ENCODE results near the gene RNF217. TPM values are rescaled to one million over a fixed set of nuclear protein-coding genes. Genes with fewer than 3 reads are reported as not detected.

RNF217 gene
- total RNA-seq, 2 donors from 2014 or later: 24.0 to 28.1 TPM

GRCh38 chr6:125095580-125096301 is 133.5 kb downstream of the RNF217 start:
- H3K27ac Mint-ChIP-seq: no peak overlapping the region
- no peak for DNase-seq
- no peaks in the 10 kb centered on the region for H3K9me3 ChIP-seq (ENCODE audit: control insufficient read depth, low read length)
- no peaks in the 10 kb centered on the region for H3K9me3 Mint-ChIP-seq
- H3K9ac ChIP-seq (ENCODE audit: extremely low read depth, low read length, poor library complexity, severe bottlenecking): no peak overlapping the region
- TF ChIP-seq CTCF (conservative IDR thresholded peaks at IDR 0.05): no peak
- 94 to 96% methylated on average over 4 to 5 of the region's 5 CpGs for WGBS, 2 experiments (ENCODE audit: insufficient coverage in 1 of 2, insufficient read length in 1 of 2)
- H3K36me3 Mint-ChIP-seq (ENCODE audit: low read depth): no peaks in the 10 kb centered on the region
- no peak overlapping the region for H3K27ac ChIP-seq (ENCODE audit: low read depth, low read length)
- peaks cover 17% of the 10 kb centered on the region for H3K27me3 ChIP-seq (ENCODE audit: control insufficient read depth, insufficient read depth, low read length, poor library complexity, severe bottlenecking)
- H3K4me1 ChIP-seq (ENCODE audit: control insufficient read depth, insufficient read depth, low read length): no peaks in the 10 kb centered on the region
- H3K36me3 ChIP-seq (ENCODE audit: control insufficient read depth, insufficient read depth, low read length): no peaks in the 10 kb centered on the region
- peaks cover 25% of the 10 kb centered on the region for H3K27me3 Mint-ChIP-seq (ENCODE audit: insufficient read depth)
- peaks cover 2% of the 10 kb centered on the region for H3K4me1 Mint-ChIP-seq
- H3K4me3 ChIP-seq (ENCODE audit: low read length): no peak overlapping the region
- no peak overlapping the region for H3K4me3 Mint-ChIP-seq

- WGBS, 2 experiments (ENCODE audit: insufficient coverage in 1 of 2, insufficient read length in 1 of 2): 94 to 100% methylated on average over 2 of the region's 2 CpGs
These were observed 134.9 kb downstream of the RNF217 start for GRCh38 chr6:125097186-125097585.

GRCh38 chr6:125098253-125098652 is 136.0 kb downstream of the RNF217 start:
- Mint-ChIP-seq H3K4me3 (no peak overlapping the region), H3K27me3 (ENCODE audit: insufficient read depth) (peaks cover 33% of the 10 kb centered on the region), H3K9me3 (no peaks in the 10 kb centered on the region), H3K36me3 (ENCODE audit: low read depth) (no peaks in the 10 kb centered on the region), H3K4me1 (peaks cover 2% of the 10 kb centered on the region), H3K27ac (no peak overlapping the region)
- Histone ChIP-seq H3K27me3 (ENCODE audit: control insufficient read depth, insufficient read depth, low read length, poor library complexity, severe bottlenecking) (peaks cover 18% of the 10 kb centered on the region), H3K27ac (ENCODE audit: low read depth, low read length) (no peak overlapping the region), H3K4me3 (ENCODE audit: low read length) (no peak overlapping the region), H3K36me3 (ENCODE audit: control insufficient read depth, insufficient read depth, low read length) (no peaks in the 10 kb centered on the region), H3K4me1 (ENCODE audit: control insufficient read depth, insufficient read depth, low read length) (no peaks in the 10 kb centered on the region), H3K9me3 (ENCODE audit: control insufficient read depth, low read length) (no peaks in the 10 kb centered on the region), H3K9ac (ENCODE audit: extremely low read depth, low read length, poor library complexity, severe bottlenecking) (no peak overlapping the region)
- TF ChIP-seq CTCF (conservative IDR thresholded peaks at IDR 0.05): no peak
- DNase-seq: no peak
- whole genome bisulfite sequencing, 2 experiments (ENCODE audit: insufficient coverage in 1 of 2, insufficient read length in 1 of 2): 94% methylated on average over 4 of the region's 4 CpGs; no CpG with 5 or more reads in 1 of the 2 experiments

More at GRCh38 chr6:125097186-125097585, 134.9 kb downstream of the RNF217 start:
- H3K27ac ChIP-seq (ENCODE audit: low read depth, low read length): no peak overlapping the region
- no peaks in the 10 kb centered on the region for H3K9me3 Mint-ChIP-seq
- H3K27ac Mint-ChIP-seq: no peak overlapping the region
- no peak for TF ChIP-seq CTCF (conservative IDR thresholded peaks at IDR 0.05)
- no peaks in the 10 kb centered on the region for H3K36me3 Mint-ChIP-seq (ENCODE audit: low read depth)
- no peak for DNase-seq
- H3K9ac ChIP-seq (ENCODE audit: extremely low read depth, low read length, poor library complexity, severe bottlenecking): no peak overlapping the region
- peaks cover 33% of the 10 kb centered on the region for H3K27me3 Mint-ChIP-seq (ENCODE audit: insufficient read depth)
- no peaks in the 10 kb centered on the region for H3K4me1 ChIP-seq (ENCODE audit: control insufficient read depth, insufficient read depth, low read length)
- no peaks in the 10 kb centered on the region for H3K9me3 ChIP-seq (ENCODE audit: control insufficient read depth, low read length)
- no peak overlapping the region for H3K4me3 ChIP-seq (ENCODE audit: low read length)
- no peak overlapping the region for H3K4me3 Mint-ChIP-seq
- peaks cover 18% of the 10 kb centered on the region for H3K27me3 ChIP-seq (ENCODE audit: control insufficient read depth, insufficient read depth, low read length, poor library complexity, severe bottlenecking)
- peaks cover 2% of the 10 kb centered on the region for H3K4me1 Mint-ChIP-seq
- no peaks in the 10 kb centered on the region for H3K36me3 ChIP-seq (ENCODE audit: control insufficient read depth, insufficient read depth, low read length)
